ENCODE measurements around the gene LPXN. TPM values are rescaled to one million over a fixed set of nuclear protein-coding genes. Genes with fewer than 3 reads are reported as not detected.

Gene LPXN
- total RNA-seq, 1 experiment from 2014 or later, result 67.3 TPM

Other genes starting within 250 kb of the LPXN start
- not detected in 2 replicates for gene OR5B17, start 216.8 kb downstream of the LPXN start, total RNA-seq (2014; rRNA removed; shearing (Covaris generic))
- not detected in 2 replicates for gene OR5B3, start 169.0 kb downstream of the LPXN start, total RNA-seq (2014; rRNA removed; shearing (Covaris generic))
- not detected in 2 replicates for gene OR5B2, start 147.7 kb downstream of the LPXN start, total RNA-seq (2014; rRNA removed; shearing (Covaris generic))
- not detected in 2 replicates for gene OR5B12, start 133.6 kb downstream of the LPXN start, total RNA-seq (2014; rRNA removed; shearing (Covaris generic))
- gene OR5B21, start 67.8 kb downstream of the LPXN start, total RNA-seq (2014; rRNA removed; shearing (Covaris generic)), result not detected in 2 replicates
- 59.8 and 88.9 TPM in 2 replicates for gene ZFP91, start 3.2 kb upstream of the LPXN start, total RNA-seq (2014; rRNA removed; shearing (Covaris generic))
- gene CNTF, start 46.8 kb upstream of the LPXN start, total RNA-seq (2014; rRNA removed; shearing (Covaris generic)), result 0.17 and 0.89 TPM in 2 replicates
- gene GLYAT, start 156.1 kb upstream of the LPXN start, total RNA-seq (2014; rRNA removed; shearing (Covaris generic)), result not detected in 2 replicates